Stimulated activated CD4-positive, alpha-beta T cell treated with anti-CD3 and anti-CD28 coated beads, Interleukin-12 subunit alpha, Interleukin-12 subunit beta, amount 100 ng/mL, for 48 hours (primary cell): ENCODE results near the gene DDAH2.

ENCODE experiments used
- DNase-seq, 3 donors: peaks; one replicate each; pipeline ENCODE4 v3.0.0-alpha.2; 2020; ENCODE audit warnings: low read depth in 2 of 3, low spot score in 1 of 3

Gene DDAH2

DNA sequence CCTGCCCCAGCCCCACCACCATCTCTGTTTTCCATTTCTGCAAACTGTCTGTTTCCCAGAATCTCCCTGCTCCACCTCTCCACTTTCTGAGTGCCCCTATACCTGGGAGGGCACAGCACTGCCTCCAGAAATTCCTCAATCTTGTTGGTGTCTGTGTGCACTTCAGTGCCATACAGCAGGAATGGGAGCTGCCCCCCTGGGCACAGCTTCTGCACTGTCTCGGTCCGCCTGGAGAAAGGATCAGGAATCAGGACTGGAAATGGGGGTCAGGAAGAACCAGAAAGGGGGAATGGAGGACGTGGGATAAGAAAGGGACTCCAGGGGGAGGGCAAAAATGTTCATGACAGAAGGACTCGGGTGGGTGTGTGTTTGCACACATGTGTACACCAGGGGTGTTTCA lies 4.6 kb upstream of the DDAH2 start:
- no peak for DNase-seq

DNA sequence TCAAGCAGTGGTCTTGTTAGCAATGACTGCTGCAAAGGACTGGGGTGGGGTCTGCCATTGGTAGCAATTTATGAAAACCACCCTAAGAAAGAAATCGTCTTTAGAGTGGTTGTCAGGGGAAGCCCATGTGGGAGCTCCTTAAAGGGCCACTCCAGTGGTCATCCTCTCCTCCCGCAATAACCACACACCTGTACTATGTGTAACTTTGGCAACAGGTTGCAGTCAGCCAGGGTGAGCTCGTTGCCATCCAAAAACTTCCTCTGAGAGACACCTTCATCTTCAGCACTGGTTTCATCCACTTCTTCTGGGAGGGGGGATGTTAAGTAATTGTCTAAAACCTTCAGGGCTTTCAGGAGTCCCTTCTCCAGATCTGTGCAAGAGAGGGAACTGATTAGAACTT lies 2.9 kb upstream of the DDAH2 start:
- DNase-seq: no peak

- DNase-seq: no peak
These were observed 1.6 kb upstream of the DDAH2 start for GRCh38 chr6:31730631-31731086.

- peak in 2 of 3 donors; percentile 49 to 54 for DNase-seq
These were observed 1.0 kb upstream of the DDAH2 start for GRCh38 chr6:31729979-31730630.

- DNase-seq: peak; percentile 52 to 79 (median 73)
These were observed 448 bp upstream of the DDAH2 start for GRCh38 chr6:31729515-31729978.

DNA sequence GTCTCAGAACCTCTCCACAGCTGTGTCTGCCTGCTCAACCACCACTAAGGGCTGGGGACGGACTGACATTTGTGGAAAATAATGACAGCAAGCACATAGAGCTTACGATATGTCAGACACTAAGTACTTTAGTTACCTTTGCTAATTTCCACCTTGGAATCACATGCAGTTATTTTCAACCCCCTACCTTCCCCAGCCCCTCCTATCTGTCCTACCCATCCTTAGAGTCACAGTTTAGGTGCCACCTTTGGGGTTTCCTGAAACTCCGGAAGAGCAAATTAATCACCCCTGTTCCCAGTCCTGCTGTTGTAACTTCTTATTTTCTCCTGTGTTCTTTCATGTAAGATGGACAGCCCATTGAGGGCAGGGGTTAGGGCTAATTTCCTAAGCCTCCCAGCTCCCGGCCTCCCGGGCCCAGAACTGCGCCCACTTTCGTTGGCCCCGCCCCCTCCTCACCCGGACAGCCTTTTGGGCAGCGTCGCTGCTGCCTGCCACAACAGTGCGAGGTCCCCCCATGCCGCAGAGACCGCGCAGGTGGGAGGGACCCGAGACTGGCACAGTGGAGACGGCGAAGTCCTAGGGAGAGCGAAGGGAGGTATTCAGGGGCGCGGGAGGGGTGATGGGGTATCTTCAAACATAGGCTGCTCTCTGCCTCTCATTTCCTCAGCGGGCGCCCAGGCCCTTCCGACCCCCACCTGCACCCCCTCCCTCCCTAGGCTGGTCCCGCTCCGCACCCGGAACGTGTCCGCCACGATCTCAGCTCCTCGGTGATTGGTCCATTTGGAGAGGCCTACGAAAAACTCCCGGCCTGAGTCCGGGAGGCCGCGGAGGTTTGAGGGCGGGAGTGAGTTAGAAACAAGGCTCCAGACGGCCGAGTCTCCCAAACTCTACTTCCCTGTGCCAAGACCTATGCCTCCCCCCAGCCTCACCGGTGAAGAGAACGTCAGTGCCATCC lies 1.1 kb downstream of the DDAH2 start:
- no peak for DNase-seq

GRCh38 chr6:31727034-31727716 lies 1.9 kb downstream of the DDAH2 start:
- no peak for DNase-seq

DNA sequence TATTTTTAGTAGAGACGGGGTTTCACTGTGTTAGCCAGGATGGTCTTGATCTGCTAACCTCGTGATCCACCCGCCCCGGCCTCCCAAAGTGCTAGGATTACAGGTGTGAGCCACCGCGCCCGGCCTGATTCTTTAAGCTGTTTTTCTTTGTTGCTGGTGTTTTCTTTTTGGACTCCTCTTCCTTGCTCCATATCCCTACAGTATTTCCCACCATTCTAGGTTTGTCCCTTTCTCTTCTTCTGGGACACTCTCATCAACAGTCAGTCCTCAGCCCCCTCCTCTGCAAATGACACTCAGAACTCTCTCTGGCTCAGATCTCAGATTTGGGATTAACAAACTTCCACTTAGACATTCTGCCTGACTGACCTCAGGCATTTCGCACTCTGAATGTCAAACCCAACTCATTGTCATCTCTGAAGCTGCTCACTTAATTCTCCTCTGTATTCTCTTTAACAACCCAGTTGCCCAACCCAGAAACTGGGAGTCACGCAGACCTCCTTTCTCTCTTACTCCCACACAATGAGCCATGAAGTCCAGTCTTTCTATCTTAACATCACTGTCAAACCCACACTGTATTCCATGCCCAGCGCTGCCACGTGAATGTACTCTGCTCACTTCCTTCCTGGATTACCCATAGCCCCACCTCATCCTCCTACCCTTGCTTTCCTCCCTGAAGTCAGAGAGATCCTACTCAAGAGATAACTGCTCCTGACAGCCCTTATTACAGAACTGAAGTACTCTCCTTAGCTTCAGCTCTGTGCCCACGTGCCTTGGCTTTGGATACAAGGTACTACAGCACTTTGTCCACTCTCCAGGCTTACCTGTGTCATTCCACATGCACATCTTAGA lies 3.4 kb downstream of the DDAH2 start:
- DNase-seq: no peak

DNA sequence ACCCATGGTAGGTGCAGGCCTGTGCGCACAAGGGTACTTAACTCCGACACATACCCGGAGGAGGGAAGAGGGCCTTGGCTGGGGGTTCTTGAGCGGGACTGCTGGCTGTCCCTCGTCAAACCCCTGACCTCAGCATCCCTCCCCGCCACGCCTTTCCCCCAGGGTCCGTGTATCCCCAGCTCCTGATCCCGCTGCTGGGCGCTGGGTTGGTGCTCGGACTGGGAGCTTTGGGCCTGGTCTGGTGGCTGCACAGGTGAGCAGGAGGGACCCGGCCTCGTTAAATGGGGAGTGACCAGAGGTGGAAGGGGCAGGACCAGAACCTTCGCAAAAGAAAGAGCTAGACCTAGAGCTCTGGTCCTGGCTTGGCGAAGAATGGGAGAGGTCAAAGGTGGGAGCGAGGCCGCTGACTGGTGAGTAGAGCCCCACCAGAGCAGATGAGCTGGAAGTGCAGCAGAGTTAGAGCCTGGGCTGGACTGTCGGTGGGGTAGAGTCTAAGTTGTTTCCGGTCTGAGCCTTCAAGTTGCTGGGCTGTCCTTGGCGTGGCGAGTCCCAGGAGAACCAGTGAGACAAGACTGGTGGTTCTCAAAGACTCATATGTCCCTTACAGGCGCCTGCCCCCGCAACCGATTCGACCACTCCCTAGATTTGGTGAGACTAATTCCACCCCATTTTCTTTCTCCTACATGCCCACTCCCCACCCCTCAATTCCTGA lies 5.0 kb downstream of the DDAH2 start:
- DNase-seq: no peak

DNA sequence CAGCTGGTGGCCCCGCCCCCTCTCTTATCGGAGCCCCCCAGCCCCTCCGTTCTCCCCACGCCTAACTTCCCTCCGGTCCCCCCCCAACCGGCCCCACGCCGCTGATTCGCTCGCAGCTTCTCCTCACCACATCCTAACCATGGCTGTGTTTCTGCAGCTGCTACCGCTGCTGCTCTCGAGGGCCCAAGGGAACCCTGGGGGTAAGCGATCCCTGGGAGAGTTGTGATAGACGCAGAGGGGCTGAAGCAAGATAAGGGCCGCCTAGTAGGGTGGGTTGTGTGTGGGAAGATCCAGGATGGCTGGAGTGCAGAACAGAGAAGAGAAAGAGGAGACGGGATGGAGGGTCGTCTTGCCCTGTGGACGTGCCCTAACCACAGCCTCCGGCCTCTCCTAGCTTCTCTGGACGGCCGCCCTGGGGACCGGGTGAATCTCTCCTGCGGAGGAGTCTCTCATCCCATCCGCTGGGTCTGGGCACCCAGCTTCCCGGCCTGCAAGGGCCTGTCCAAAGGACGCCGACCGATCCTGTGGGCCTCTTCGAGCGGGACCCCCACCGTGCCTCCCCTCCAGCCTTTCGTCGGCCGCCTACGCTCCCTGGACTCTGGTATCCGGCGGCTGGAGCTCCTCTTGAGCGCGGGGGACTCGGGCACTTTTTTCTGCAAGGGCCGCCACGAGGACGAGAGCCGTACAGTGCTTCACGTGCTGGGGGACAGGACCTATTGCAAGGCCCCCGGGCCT lies 5.7 kb downstream of the DDAH2 start, which contains the start of gene MPIG6B:
MPIG6B (plus strand) TSS at position 129 of the 735 bp plus-strand sequence; CDS start at position 140, 11 bp downstream.
- DNase-seq: no peak

DNA sequence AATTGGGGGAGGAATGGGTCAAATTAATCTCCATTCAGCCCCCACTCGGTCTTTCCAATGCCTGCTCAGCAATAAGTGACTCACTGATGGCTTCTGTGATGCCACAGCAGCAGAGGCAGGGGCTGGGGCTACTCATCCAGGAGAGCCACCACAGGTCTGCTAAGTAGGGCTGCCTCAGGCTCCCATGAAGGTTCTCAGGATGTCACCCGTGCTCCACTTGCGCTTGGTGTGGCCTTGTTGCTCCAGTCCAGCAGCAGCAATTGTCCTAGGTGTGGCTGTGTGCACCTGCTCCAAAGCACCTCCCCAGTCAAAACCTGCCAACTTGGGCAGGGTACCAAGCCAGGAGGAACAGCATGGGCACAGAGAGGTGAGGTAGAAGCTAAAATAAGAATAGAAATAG lies 6.9 kb downstream of the DDAH2 start:
- no peak for DNase-seq

- DNase-seq: no peak
These were observed 7.6 kb downstream of the DDAH2 start, which contains the start of gene LY6G6C for GRCh38 chr6:31721351-31722020. Gene LY6G6C, minus strand, starts transcription at chr6:31721746. Its CDS starts 67 bp downstream, at chr6:31721679.

GRCh38 chr6:31720196-31720770 lies 8.8 kb downstream of the DDAH2 start:
- no peak for DNase-seq

DNA sequence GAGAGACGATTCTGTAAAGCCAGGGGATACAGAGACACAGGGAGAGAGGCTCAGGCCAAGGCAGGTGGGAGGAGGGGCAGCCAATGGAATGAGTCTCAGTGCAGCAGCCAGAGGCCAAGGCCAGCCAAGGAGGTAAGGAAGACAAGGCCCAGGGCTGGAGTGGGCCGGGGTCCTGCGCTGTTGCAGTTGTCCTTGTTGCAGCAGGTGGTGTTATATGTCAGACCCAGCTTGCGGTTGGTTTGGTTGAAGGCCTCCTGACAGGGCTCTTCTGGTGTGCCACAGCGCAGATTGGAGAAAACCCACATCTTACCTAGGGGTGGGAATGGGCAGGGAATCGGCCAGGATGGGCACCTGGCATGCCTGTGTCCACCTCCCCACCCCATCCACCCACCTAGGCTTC lies 10.1 kb downstream of the DDAH2 start:
- no peak for DNase-seq

DNA sequence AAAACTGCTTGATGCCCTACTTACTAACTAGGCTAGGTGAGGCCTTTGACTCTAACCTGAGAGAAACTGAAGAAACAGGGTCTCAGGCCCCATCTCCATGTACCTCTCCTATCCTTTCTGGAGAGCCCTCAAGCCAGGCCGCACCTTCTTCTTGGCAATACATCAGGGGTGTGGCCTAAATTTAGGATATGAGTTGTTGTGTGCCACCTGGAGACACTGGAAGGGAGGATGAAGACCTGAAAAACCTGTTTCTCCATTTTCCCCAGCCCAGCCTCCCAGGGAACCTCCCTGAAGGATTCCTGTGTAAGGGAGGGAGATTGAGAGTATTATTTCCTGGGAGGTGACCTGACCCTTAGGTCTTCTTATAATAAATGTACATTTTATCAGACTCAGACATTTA lies 10.8 kb downstream of the DDAH2 start:
- DNase-seq: no peak

GRCh38 chr6:31717499-31718222 lies 11.4 kb downstream of the DDAH2 start:
- DNase-seq: no peak
